HG02970 (cell line): ENCODE results near the gene LPIN2.
"Not testable (repeated sequence)": the region's sequence is repeated elsewhere in the genome, so short reads cannot be mapped to it uniquely, and the experiment has no call there.

Experiments used
- ATAC-seq: cut with Tn5 transposase; IDR thresholded peaks from one replicate; pipeline ENCODE4 v1.9.1; 2021; ENCODE audit warnings: mild to moderate bottlenecking, moderate library complexity, moderate number of reproducible peaks; ENCODE audit not compliant: unreplicated experiment, low FRiP score

LPIN2 gene

DNA sequence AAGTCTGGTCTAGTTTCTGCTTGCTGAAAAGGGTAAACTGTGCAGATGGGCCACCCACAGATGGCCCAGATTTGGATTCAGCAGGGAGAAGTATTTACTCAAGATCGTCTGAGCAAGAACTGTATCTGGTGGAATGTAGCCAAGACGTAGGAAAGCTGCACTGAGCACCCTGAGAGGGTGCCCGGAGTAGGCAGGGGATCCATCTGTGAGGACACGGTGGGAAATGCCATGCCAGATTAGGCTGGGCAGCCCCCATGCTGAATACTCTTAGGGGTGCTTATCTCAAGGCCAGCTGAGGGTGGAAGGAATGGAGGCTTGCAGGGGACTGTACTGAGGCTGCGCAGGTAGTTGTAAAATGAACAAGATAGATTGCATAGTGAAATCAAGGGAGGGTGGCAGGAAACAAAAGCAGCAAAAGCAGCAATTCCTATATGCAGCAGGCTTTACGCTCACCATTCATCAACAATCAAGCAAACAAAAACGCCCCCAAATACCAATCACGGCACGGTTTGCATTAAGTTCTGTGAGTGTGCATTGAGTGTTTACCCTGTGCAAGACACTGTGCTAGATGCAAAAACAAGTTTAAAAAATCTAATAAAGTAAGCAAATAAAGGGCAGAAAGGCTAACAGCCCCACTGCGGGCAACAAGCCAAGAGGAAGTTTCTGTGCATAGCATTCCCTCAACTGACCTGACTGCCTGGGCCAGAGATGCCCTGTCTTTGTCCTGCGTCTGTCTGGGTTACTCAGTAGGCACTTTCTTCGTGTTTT, 32.2 kb upstream of the LPIN2 start:
- ATAC-seq = no peak

DNA sequence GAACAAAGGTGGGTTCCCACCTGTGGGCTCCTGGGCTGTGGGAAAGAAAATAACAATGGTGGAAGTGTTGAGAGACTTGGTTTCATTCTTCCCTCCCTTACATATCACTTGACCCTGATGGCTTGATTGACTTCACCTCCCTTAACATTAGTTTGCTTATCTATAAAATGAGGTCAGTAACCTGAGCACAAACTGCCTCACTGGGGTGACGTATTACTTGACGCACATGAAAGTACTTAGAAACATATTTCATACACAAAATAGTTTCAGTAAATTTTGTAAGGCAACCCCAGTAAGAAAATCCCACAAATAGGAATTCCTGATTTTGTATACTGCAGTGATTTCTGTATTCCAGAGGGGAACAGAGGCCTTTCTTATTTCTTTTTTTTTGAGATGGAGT, 29.4 kb upstream of the LPIN2 start:
- no peak for ATAC-seq

DNA sequence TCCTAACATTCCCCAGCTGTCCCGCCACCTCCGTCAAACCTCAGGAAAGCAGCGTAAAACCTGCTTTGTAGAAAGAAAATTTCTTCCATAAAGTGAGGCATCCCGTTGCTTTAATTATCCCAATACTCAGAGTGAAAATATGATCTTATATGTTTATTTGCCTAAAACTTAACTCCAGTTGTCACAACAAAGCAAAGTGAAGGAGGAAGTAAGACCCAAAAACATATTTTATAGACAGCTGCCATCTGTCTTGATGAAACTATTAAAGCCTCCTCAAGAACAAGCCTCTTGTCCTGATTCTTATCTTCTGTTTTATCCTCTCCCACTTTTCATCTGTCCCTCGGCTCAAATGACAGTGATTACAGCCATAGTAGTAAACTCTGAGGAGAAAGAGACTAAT, 28.9 kb upstream of the LPIN2 start:
- ATAC-seq = no peak

GRCh38 chr18:3040881-3041280, 27.9 kb upstream of the LPIN2 start:
- no peak for ATAC-seq

DNA sequence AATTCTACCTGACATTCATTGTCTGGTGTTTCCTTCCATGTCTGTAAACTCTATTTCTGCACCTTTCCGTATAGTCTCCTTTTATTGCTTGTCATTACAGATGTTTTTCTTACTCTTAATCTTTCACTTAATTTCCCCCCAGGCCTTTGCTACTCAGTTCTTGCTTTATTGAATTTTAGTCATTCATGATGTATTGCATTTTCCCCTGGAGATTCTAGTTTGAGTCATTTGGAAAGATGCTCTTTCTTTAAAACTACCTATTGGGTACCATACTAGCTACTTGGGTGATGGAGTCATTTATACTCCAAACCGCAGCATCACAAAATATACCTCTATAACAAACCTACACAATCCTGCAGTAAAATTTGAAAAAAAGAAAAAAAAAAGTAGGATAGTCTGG, 27.2 kb upstream of the LPIN2 start:
- no peak for ATAC-seq

- no peak for ATAC-seq
Observed at GRCh38 chr18:3037423-3037915, 24.5 kb upstream of the LPIN2 start.

DNA sequence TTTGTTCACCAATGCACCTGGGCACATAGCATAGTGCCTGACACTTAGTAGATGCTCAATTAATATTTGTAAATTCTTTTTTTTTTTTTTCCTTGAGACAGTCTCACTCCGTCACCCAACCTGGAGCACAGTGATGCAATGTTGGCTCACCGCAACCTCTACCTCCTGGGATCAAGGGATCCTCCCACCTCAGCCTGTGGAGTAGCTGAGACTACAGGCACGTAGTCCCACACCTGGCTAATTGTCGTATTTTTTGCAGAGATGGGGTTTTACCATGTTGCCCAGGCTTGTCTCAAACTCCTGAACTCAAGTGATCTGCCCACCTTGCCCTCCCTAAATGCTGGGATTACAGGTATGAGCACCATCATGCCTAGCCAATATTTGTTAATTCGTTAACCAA, 23.2 kb upstream of the LPIN2 start:
- no peak for ATAC-seq

GRCh38 chr18:3035635-3036034, 22.7 kb upstream of the LPIN2 start:
- no peak for ATAC-seq

DNA sequence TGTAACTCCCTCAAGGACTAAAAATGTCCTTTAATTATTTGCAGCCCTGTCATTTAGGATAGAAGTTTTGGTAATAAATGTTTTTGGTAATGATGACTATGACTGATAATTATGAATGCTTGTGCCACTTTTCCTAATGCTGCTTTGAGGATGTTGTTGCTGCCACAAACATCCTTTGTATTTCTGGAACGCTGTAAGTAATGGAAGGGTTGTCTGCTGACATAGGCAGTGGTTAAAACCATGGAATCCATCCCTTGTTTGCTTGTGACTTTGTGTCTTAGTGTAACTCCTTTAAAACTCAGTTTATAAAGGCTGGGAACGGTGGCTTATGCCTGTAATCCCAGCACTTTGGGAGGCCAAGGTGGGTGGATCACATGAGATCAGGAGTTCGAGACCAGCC, 19.8 kb upstream of the LPIN2 start:
- no peak for ATAC-seq

GRCh38 chr18:3029215-3029952, 16.4 kb upstream of the LPIN2 start:
- ATAC-seq = no peak

DNA sequence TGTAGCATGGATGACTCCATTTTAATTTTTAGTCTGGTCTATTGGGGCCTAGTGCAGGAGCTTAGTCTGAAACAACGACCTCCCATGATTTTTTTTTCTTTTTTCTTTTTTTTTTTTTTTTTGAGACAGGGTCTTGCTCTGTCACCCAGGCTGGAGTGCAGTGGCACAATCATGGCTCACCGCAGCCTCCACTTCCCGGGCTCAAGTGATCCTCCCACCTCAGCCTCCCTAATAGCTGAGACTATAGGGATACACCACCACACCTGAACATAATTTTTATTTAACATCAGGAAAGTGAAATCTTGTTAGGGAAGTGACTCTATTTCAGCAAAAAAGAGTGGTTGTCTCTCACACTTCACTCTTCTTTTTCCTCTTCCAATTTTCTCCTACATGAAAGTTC, 15.2 kb upstream of the LPIN2 start:
- ATAC-seq = not testable (repeated sequence)

GRCh38 chr18:3027370-3027891, 14.5 kb upstream of the LPIN2 start:
- ATAC-seq = no peak

DNA sequence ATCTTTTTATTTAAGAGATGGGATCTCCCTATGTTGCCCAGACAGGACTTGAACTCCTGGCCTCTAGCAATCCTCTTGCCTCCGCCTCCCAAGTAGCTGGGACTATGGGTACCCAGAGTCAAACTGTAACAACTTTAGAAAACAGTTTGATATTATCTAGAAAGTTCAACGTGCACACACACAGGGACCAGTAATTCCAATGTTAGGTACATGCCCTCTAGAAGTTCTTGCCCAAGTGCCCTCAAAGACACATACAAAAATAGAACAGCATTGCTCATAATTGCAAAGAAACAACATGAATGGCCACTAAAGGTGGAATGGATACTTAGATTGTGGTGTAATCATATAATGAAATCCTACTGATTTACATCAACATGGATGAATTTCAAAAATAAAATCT, 12.6 kb upstream of the LPIN2 start:
- ATAC-seq = no peak

DNA sequence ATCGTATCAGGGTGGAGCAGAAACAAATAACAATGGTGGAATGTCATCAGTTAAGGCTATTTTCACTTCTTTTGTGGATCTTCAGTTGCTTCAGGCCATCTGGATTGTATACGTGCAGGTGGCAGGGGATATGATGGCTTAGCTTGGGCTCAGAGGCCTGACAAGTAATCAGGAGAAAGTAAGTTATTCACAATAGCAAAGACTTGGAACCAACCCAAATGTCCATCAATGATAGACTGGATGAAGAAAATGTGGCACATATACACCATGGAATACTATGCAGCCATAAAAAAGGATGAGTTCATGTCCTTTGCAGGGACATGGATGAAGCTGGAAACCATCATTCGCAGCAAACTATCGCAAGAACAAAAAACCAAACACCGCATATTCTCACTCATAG, 10.7 kb upstream of the LPIN2 start:
- not testable (repeated sequence) for ATAC-seq

- no peak for ATAC-seq
Observed at GRCh38 chr18:3016585-3017297, 3.8 kb upstream of the LPIN2 start.

- ATAC-seq = no peak
Observed at GRCh38 chr18:3015851-3016250, 2.9 kb upstream of the LPIN2 start.

GRCh38 chr18:3015204-3015592, 2.3 kb upstream of the LPIN2 start:
- ATAC-seq = no peak

- ATAC-seq = no peak
Observed at GRCh38 chr18:3014503-3015203, 1.7 kb upstream of the LPIN2 start.

DNA sequence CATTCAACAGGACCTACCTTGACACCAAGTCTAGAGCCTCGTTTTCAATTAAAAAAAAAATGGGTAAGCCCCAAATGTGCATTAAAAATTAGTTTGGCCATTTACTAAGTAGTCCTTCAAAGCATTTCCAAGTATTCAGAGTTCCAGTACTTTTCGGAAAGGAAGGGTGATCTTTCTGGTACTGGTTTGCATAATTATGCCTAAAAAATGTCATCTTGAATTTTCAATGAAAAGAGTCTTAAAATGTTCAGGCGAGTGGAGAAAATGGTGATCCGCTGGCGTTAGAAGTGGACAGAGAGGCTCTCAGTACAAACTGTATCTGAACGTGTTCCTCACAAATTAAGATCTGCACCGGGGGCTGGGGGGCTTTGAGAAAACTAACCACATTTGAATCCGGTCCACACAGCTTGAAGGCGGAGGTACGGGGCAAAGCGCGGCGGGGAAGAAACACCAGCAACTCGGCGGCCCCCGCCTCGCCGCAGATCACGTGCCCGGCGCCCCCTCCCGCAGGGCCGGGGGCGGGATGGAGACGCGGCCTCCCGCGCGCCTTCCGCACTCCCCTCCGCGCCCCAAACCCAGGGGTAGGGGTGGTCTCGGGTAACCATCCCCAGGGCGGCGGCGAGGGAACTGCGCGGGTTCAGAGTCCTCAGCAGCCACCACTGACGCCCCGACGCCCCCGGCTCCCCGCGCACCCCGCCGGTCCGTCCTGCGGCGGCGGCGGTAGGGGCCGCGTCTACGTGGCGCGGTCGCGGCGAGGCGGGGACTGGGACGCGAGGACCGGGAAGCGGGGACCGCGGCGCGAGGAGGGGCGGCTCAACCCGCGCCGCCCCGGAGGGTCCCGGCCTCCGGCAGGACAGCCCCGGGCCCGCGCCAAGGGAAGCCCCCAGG, 564 bp downstream of the LPIN2 start:
- no peak for ATAC-seq
